WTC11 (cell line): ENCODE data around the gene CEP126. TPM values are rescaled to one million over a fixed set of nuclear protein-coding genes. Genes with fewer than 3 reads are reported as not detected.

ENCODE experiments used
- ATAC-seq: fragments of 200-7000 bp; cut with Tn5 transposase; 2 replicates; pipeline ENCODE4 v1.10.0; 2021; ENCODE audit warnings: mild to moderate bottlenecking, moderate library complexity
- CTCF ChIA-PET: fragments of 300-600 bp; sonication (Branson Sonifier 250); formaldehyde crosslinking; loops from one replicate; lab custom pipeline; 2021; ENCODE audit warnings: antibody characterized with exemption; lab: Charles Lee
- POLR2A ChIA-PET: fragments of 350-600 bp; sonication (Branson Sonifier 250); formaldehyde crosslinking; loops from one replicate; lab custom pipeline; 2021; ENCODE audit warnings: antibody characterized with exemption; lab: Charles Lee
- DNase-seq: peaks from one replicate; pipeline ENCODE4 v3.0.0; 2021; ENCODE audit warnings: low spot score
- H3K27ac Mint-ChIP-seq: 2 replicates; pipeline ENCODE4 v1.8.0; 2021; ENCODE audit warnings: mixed read lengths
- H3K27me3 Mint-ChIP-seq: 2 replicates; pipeline ENCODE4 v1.8.0; 2021; ENCODE audit warnings: low read depth, mild to moderate bottlenecking, moderate library complexity, mixed read lengths
- H3K36me3 Mint-ChIP-seq: 2 replicates; pipeline ENCODE4 v1.8.0; 2021; ENCODE audit warnings: mixed read lengths
- H3K4me1 Mint-ChIP-seq: 2 replicates; pipeline ENCODE4 v1.8.0; 2022; ENCODE audit warnings: mixed read lengths
- H3K4me3 Mint-ChIP-seq: 2 replicates; pipeline ENCODE4 v1.8.0; 2021; ENCODE audit warnings: mild to moderate bottlenecking, moderate library complexity, mixed read lengths
- H3K9me3 Mint-ChIP-seq: 2 replicates; pipeline ENCODE4 v1.8.0; 2021; ENCODE audit warnings: mixed read lengths
- E2F4 ChIP-seq: sonication (generic); formaldehyde crosslinking; IDR thresholded peaks from 2 replicates; pipeline ENCODE4 v1.8.1; 2022; ENCODE audit warnings: low read depth, mild to moderate bottlenecking, moderate library complexity, missing genetic modification reagents, borderline replicate concordance
- E2F5 ChIP-seq: sonication (generic); formaldehyde crosslinking; IDR thresholded peaks from 2 replicates; pipeline ENCODE4 v1.8.1; 2022; ENCODE audit warnings: mild to moderate bottlenecking, moderate library complexity, missing genetic modification reagents
- ELF4 ChIP-seq: sonication (generic); formaldehyde crosslinking; IDR thresholded peaks from 2 replicates; pipeline ENCODE4 v1.8.1; 2022; ENCODE audit warnings: low read depth, mild to moderate bottlenecking, moderate library complexity, missing genetic modification reagents
- EMX1 ChIP-seq: fragments of 250-450 bp; sonication (Bioruptor Pico); IDR thresholded peaks from 2 replicates; pipeline ENCODE4 v1.8.0; 2021; ENCODE audit warnings: mild to moderate bottlenecking
- GTF2I ChIP-seq: fragments of 250-450 bp; sonication (Bioruptor Pico); conservative IDR thresholded peaks from 2 replicates; pipeline ENCODE4 v1.4.0; 2021; ENCODE audit warnings: mild to moderate bottlenecking
- KAT7 ChIP-seq: sonication (generic); formaldehyde crosslinking; IDR thresholded peaks from 2 replicates; pipeline ENCODE4 v1.8.1; 2023; ENCODE audit warnings: missing genetic modification reagents, mild to moderate bottlenecking, borderline replicate concordance
- PRDM15 ChIP-seq: sonication (generic); formaldehyde crosslinking; IDR thresholded peaks from 2 replicates; pipeline ENCODE4 v1.8.0; 2022; ENCODE audit warnings: missing genetic modification reagents
- PRRX2 ChIP-seq: fragments of 250-450 bp; sonication (Bioruptor Pico); IDR thresholded peaks from 2 replicates; pipeline ENCODE4 v1.8.0; 2021; ENCODE audit warnings: mild to moderate bottlenecking
- RORB ChIP-seq: fragments of 250-450 bp; sonication (Bioruptor Pico); IDR thresholded peaks from 2 replicates; pipeline ENCODE4 v1.9.0; 2021; ENCODE audit warnings: mild to moderate bottlenecking
- SMAD4 ChIP-seq: sonication (generic); formaldehyde crosslinking; IDR thresholded peaks from 2 replicates; pipeline ENCODE4 v1.8.0; 2022; ENCODE audit warnings: mild to moderate bottlenecking, missing genetic modification reagents
- STAT6 ChIP-seq: sonication (generic); formaldehyde crosslinking; conservative IDR thresholded peaks from 2 replicates; pipeline ENCODE4 v1.8.1; 2023; ENCODE audit warnings: mild to moderate bottlenecking, low read depth, missing genetic modification reagents, moderate library complexity
- TP53 ChIP-seq: sonication (generic); formaldehyde crosslinking; IDR thresholded peaks from 2 replicates; pipeline ENCODE4 v1.8.1; 2023; ENCODE audit warnings: mild to moderate bottlenecking, missing genetic modification reagents
- ZBTB43 ChIP-seq: sonication (generic); formaldehyde crosslinking; IDR thresholded peaks from 2 replicates; pipeline ENCODE4 v1.8.1; 2023; ENCODE audit warnings: mild to moderate bottlenecking, missing genetic modification reagents
- ZMAT4 ChIP-seq: fragments of 250-450 bp; sonication (Bioruptor Pico); IDR thresholded peaks from 2 replicates; pipeline ENCODE4 v1.9.0; 2021; ENCODE audit warnings: mild to moderate bottlenecking
- ZNF138 ChIP-seq: sonication (generic); formaldehyde crosslinking; conservative IDR thresholded peaks from 2 replicates; pipeline ENCODE4 v1.8.1; 2022; ENCODE audit warnings: mild to moderate bottlenecking, moderate library complexity, missing genetic modification reagents
- ZNF232 ChIP-seq: sonication (generic); formaldehyde crosslinking; IDR thresholded peaks from 2 replicates; pipeline ENCODE4 v1.8.0; 2022; ENCODE audit warnings: mild to moderate bottlenecking, missing genetic modification reagents
- ZNF317 ChIP-seq: sonication (generic); formaldehyde crosslinking; IDR thresholded peaks from 2 replicates; pipeline ENCODE4 v1.8.1; 2023; ENCODE audit warnings: low read depth, mild to moderate bottlenecking, moderate library complexity, missing genetic modification reagents, borderline replicate concordance
- total RNA-seq: library from RNA; stranded (reverse); gene quantifications from 3 replicates; pipeline ENCODE4 v1.2.3, GENCODE V29; 2021
- TF ChIP-seq, protein P1 (sequence below): fragments of 250-450 bp; sonication (Bioruptor Pico); IDR thresholded peaks from 2 replicates; pipeline ENCODE4 v1.9.0; 2021; ENCODE audit warnings: mild to moderate bottlenecking
- TF ChIP-seq, protein P2 (sequence below): sonication (generic); formaldehyde crosslinking; IDR thresholded peaks from 2 replicates; pipeline ENCODE4 v1.8.1; 2022; ENCODE audit warnings: low read depth, missing genetic modification reagents, borderline replicate concordance

The CEP126 gene
- total RNA-seq, 1 experiment from 2014 or later, result 2.4 TPM

GRCh38 chr11:101974255-101974654 lies 59.4 kb downstream of the CEP126 start:
- Mint-ChIP-seq H3K36me3 (no peaks in the 10 kb centered on the region), H3K4me3 (no peak overlapping the region), H3K9me3 (peaks cover 13% of the 10 kb centered on the region), H3K27ac (no peak overlapping the region), H3K4me1 (no peaks in the 10 kb centered on the region), H3K27me3 (no peaks in the 10 kb centered on the region; the same call in 1 of the 2 replicates)
- TF ChIP-seq SMAD4 (CRISPR knock-in tag), result no peak
- no peak for TF ChIP-seq PRDM15 (CRISPR knock-in tag)
- TF ChIP-seq PRRX2 (CRISPR knock-in tag), result no peak
- TF ChIP-seq EMX1, result no peak
- no peak for TF ChIP-seq E2F5
- no peak for TF ChIP-seq GTF2I (CRISPR knock-in tag)
- no peak for TF ChIP-seq E2F4 (CRISPR knock-in tag)
- TF ChIP-seq ZNF232 (CRISPR knock-in tag), result no peak
- TF ChIP-seq, protein P1, sequence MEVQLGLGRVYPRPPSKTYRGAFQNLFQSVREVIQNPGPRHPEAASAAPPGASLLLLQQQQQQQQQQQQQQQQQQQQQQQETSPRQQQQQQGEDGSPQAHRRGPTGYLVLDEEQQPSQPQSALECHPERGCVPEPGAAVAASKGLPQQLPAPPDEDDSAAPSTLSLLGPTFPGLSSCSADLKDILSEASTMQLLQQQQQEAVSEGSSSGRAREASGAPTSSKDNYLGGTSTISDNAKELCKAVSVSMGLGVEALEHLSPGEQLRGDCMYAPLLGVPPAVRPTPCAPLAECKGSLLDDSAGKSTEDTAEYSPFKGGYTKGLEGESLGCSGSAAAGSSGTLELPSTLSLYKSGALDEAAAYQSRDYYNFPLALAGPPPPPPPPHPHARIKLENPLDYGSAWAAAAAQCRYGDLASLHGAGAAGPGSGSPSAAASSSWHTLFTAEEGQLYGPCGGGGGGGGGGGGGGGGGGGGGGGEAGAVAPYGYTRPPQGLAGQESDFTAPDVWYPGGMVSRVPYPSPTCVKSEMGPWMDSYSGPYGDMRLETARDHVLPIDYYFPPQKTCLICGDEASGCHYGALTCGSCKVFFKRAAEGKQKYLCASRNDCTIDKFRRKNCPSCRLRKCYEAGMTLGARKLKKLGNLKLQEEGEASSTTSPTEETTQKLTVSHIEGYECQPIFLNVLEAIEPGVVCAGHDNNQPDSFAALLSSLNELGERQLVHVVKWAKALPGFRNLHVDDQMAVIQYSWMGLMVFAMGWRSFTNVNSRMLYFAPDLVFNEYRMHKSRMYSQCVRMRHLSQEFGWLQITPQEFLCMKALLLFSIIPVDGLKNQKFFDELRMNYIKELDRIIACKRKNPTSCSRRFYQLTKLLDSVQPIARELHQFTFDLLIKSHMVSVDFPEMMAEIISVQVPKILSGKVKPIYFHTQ (CRISPR knock-in tag), result no peak
- no peak for TF ChIP-seq RORB
- TF ChIP-seq, protein P2, sequence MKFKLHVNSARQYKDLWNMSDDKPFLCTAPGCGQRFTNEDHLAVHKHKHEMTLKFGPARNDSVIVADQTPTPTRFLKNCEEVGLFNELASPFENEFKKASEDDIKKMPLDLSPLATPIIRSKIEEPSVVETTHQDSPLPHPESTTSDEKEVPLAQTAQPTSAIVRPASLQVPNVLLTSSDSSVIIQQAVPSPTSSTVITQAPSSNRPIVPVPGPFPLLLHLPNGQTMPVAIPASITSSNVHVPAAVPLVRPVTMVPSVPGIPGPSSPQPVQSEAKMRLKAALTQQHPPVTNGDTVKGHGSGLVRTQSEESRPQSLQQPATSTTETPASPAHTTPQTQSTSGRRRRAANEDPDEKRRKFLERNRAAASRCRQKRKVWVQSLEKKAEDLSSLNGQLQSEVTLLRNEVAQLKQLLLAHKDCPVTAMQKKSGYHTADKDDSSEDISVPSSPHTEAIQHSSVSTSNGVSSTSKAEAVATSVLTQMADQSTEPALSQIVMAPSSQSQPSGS (CRISPR knock-in tag), result no peak
- TF ChIP-seq ZNF317 (CRISPR knock-in tag), result no peak
- TF ChIP-seq ZNF138, result no peak
- no peak for TF ChIP-seq KAT7 (CRISPR knock-in tag)
- no peak for TF ChIP-seq ZMAT4 (CRISPR knock-in tag)
- TF ChIP-seq ZBTB43, result no peak
- no peak for TF ChIP-seq TP53
- no peak for TF ChIP-seq ELF4
- TF ChIP-seq STAT6 (CRISPR knock-in tag), result no peak
- ATAC-seq, result no peak
- ChIA-PET CTCF (interaction anchor here (0.9 to 1.8 kb wide), 4 partner anchors 34 to 113 kb away, joined by 4 to 9 read pairs (median 6); partner anchors contain the start of gene CEP126), POLR2A (no interaction called here)
- no peak for DNase-seq
